ENCODE data around the gene TEAD1.
A peak's percentile ranks its signal among the peaks of the same experiment; 100 is the strongest.

TEAD1 gene

GRCh38 chr11:12815931-12816494 is 141.8 kb downstream of the TEAD1 start:
- no peaks in the 10 kb centered on the region for H3K9me3 Mint-ChIP-seq
- no peaks in the 10 kb centered on the region for H3K36me3 Mint-ChIP-seq
- H3K4me3 Mint-ChIP-seq, result no peak overlapping the region
- ATAC-seq, result no peak
- no peak overlapping the region for H3K27ac Mint-ChIP-seq
- peaks cover 11% of the 10 kb centered on the region for H3K4me1 Mint-ChIP-seq
- no peak for DNase-seq (ENCODE audit: low spot score in 2 of 2)

- no peak overlapping the region for H3K4me3 Mint-ChIP-seq
- no peaks in the 10 kb centered on the region for H3K9me3 Mint-ChIP-seq
- peaks cover 11% of the 10 kb centered on the region for H3K4me1 Mint-ChIP-seq
- ATAC-seq (no peak), DNase-seq (ENCODE audit: low spot score in 2 of 2) (no peak)
- H3K27ac Mint-ChIP-seq, result no peak overlapping the region
- H3K36me3 Mint-ChIP-seq, result no peaks in the 10 kb centered on the region
Observed at GRCh38 chr11:12817681-12818332, 143.6 kb downstream of the TEAD1 start.

- Mint-ChIP-seq H3K4me3 (no peak overlapping the region), H3K36me3 (no peaks in the 10 kb centered on the region), H3K4me1 (peaks cover 11% of the 10 kb centered on the region), H3K27ac (no peak overlapping the region), H3K9me3 (no peaks in the 10 kb centered on the region)
- no peak for ATAC-seq
- DNase-seq (ENCODE audit: low spot score in 2 of 2), result no peak
Observed at GRCh38 chr11:12818333-12819015, 144.3 kb downstream of the TEAD1 start.

GRCh38 chr11:12822392-12823022 is 148.3 kb downstream of the TEAD1 start:
- Mint-ChIP-seq H3K9me3 (no peaks in the 10 kb centered on the region), H3K4me1 (peaks cover under 1% of the 10 kb centered on the region), H3K4me3 (no peak overlapping the region), H3K36me3 (no peaks in the 10 kb centered on the region), H3K27ac (no peak overlapping the region)
- DNase-seq (ENCODE audit: low spot score in 2 of 2) (no peak), ATAC-seq (no peak)

GRCh38 chr11:12824281-12825041 is 150.2 kb downstream of the TEAD1 start:
- no peak overlapping the region for H3K4me3 Mint-ChIP-seq
- ATAC-seq (no peak), DNase-seq (ENCODE audit: low spot score in 2 of 2) (no peak)
- H3K36me3 Mint-ChIP-seq, result no peaks in the 10 kb centered on the region
- no peak overlapping the region for H3K27ac Mint-ChIP-seq
- peaks cover 15% of the 10 kb centered on the region for H3K4me1 Mint-ChIP-seq
- no peaks in the 10 kb centered on the region for H3K9me3 Mint-ChIP-seq

GRCh38 chr11:12826441-12826840 is 152.2 kb downstream of the TEAD1 start:
- no peaks in the 10 kb centered on the region for H3K36me3 Mint-ChIP-seq

DNA sequence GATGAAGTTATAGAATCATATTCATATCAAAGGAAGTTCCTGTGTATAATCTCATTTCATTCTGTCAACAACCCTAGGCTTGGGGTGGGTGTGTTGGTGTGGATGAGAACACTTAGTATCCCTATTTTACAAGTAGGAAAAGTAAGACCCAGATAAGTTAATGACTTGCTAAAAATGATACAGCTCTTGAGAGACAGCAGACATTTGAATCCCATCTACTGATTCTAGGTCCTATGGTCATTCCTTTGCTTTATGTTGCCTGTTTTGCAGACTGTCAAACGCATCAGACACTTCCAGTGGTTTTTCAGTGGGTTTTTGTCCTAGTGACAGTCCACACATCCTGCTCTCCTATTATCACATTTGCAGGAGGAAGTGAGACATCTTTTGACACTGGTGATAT is 153.1 kb downstream of the TEAD1 start:
- Mint-ChIP-seq H3K27ac (no peak overlapping the region), H3K36me3 (no peaks in the 10 kb centered on the region), H3K4me3 (no peak overlapping the region), H3K4me1 (peaks cover 15% of the 10 kb centered on the region), H3K9me3 (no peaks in the 10 kb centered on the region)
- no peak for DNase-seq (ENCODE audit: low spot score in 2 of 2)
- no peak for ATAC-seq

More at GRCh38 chr11:12826441-12826840, 152.2 kb downstream of the TEAD1 start:
- no peak for DNase-seq (ENCODE audit: low spot score in 2 of 2)
- no peak overlapping the region for H3K27ac Mint-ChIP-seq
- H3K4me1 Mint-ChIP-seq, result peaks cover 15% of the 10 kb centered on the region
- no peak for ATAC-seq
- no peaks in the 10 kb centered on the region for H3K9me3 Mint-ChIP-seq
- no peak overlapping the region for H3K4me3 Mint-ChIP-seq

DNA sequence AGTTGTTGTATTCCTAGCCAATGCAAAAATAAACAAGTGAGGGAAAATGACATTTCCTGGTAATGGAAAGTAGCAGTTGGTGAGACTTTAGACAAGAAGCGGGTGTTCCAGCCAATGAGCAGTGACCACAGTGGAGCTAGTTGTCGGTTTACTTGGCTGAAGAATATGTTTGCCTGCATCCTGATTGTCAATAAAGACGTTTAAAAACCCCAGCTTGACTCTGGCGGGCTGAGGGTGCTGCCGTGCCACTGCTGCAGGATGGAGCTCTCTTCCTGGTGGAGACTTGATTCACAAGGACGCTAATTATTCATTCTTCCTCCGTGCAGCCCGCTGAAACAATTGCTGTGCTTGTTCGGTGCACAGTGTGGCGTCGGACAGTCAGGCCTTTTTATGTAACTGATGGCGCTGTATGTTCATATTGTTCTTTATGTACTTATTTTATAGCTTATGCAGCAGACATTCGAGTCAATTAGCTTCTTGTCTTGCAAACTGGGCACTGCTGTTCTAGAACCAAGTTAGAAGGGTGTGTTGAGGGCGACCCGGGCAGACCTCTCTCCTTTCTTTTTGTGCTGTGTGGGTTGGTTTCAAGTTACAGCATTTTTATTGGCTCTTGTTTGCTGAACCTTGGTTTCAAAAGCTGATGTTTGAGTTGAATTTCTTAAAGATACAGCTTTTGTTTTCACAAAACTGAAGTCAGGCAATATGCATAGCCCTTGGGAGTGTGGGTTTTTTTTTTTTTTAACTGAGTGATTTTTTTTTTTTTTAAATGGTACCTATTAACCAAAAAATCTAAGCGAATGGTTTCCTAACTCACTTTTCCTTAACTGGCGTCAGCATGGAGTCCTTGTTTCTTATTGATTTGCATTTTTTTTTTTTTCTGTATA is 153.9 kb downstream of the TEAD1 start:
- Mint-ChIP-seq H3K4me3 (peak overlapping the region; percentile 41), H3K9me3 (no peaks in the 10 kb centered on the region), H3K27ac (no peak overlapping the region), H3K4me1 (peaks cover 15% of the 10 kb centered on the region), H3K36me3 (no peaks in the 10 kb centered on the region)
- no peak for ATAC-seq
- no peak for DNase-seq (ENCODE audit: low spot score in 2 of 2)

- Mint-ChIP-seq H3K9me3 (no peaks in the 10 kb centered on the region), H3K4me1 (peaks cover 15% of the 10 kb centered on the region), H3K27ac (no peak overlapping the region), H3K36me3 (no peaks in the 10 kb centered on the region), H3K4me3 (no peak overlapping the region)
- DNase-seq (ENCODE audit: low spot score in 2 of 2), result no peak
- ATAC-seq, result no peak
Observed at GRCh38 chr11:12829131-12829530, 154.9 kb downstream of the TEAD1 start.

- no peak for DNase-seq (ENCODE audit: low spot score in 2 of 2)
- Mint-ChIP-seq H3K4me3 (no peak overlapping the region), H3K4me1 (peaks cover 15% of the 10 kb centered on the region), H3K36me3 (no peaks in the 10 kb centered on the region), H3K9me3 (no peaks in the 10 kb centered on the region), H3K27ac (no peak overlapping the region)
- no peak for ATAC-seq
Observed at GRCh38 chr11:12829540-12830314, 155.5 kb downstream of the TEAD1 start.

DNA sequence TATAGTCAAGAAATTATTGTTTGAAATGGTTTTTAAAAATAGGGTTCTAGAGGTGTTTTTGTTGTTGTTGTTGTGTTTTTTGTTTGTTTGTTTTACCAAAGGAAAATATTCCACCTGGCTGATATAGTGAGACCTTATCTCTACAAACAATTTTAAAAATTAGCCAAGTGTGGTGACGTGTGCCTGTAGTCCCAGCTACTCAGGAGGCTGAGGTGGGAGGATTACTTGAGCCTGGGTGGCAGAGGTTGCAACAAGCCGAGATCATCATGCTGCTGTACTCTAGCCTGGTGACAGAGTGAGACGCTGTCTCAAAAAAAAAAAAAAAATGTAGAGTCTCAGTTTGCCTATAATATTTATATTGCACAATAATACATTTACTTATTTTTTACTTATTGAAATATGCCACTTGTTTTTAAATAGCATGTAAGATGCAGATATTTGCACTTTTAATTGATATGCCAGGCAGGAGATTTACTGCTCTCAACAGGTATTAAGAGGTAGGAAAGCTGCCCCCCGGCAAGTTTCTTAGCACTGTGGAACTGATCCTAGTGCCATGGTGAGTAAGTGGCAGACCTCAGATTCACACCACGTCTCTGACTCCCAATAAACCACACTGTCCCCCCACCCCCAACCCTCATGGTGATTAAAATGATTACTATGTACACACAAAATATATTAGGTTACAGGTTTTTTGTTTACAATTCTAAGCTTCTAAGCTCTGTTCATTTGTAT is 157.4 kb downstream of the TEAD1 start:
- no peaks in the 10 kb centered on the region for H3K9me3 Mint-ChIP-seq
- H3K4me1 Mint-ChIP-seq, result peaks cover 15% of the 10 kb centered on the region
- DNase-seq (ENCODE audit: low spot score in 2 of 2) (no peak), ATAC-seq (no peak)
- no peak overlapping the region for H3K27ac Mint-ChIP-seq
- H3K36me3 Mint-ChIP-seq, result no peaks in the 10 kb centered on the region
- no peak overlapping the region for H3K4me3 Mint-ChIP-seq

DNA sequence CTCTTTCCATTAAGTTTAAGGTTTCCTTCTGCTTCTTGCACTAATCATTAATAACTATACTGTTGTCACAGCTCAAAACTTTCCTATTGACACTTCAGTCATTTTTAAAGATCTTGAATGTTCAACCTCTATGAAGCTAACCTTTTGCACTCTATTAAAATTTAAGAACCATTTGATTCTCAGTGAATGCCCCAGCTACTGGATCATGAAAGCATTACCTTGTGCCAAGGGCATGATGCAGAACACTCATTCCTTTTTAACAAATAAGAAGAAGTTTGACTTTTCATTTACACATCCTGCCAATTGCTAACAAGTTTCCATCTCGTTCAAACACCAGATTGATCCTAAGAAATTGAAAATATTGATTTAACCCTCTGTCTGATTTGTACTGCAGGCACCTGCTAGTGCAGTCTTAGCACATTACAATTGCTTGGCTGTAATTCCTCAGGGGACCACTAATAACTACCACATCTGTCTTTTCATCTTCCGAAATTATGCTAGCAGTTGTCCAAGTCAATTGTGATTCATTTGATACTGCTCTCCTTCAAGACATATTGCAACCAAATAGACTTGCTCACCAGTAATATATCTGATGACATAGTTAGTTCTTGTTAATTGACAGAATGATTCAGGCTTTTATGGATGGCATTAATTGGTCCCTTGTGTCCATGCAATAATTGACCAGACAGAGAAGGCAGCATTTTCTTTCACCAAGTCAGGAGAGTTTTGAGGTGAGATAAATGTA is 158.4 kb downstream of the TEAD1 start:
- no peaks in the 10 kb centered on the region for H3K9me3 Mint-ChIP-seq
- DNase-seq (ENCODE audit: low spot score in 2 of 2), result no peak

DNA sequence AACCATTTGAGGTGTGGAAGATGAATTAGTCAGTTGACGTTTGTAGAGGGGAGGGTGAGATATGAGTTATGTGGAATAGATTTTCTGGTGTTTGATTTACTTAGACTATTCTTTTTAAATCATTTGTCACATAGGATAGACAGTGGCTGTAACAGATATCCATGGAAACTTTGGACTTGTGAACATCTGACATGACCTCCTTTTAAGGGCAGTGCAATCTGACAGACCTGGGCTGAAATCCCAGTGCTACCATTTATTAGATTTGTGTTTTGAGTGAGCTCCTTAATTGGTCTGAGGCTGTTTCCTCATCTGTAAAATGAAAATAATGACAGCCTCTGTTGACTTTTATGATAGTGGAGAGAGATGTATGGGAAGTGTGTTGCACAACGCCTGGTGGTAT is 159.9 kb downstream of the TEAD1 start:
- no peak for ATAC-seq
- no peaks in the 10 kb centered on the region for H3K36me3 Mint-ChIP-seq
- H3K27ac Mint-ChIP-seq, result no peak overlapping the region
- peaks cover under 1% of the 10 kb centered on the region for H3K4me1 Mint-ChIP-seq
- no peaks in the 10 kb centered on the region for H3K9me3 Mint-ChIP-seq
- no peak overlapping the region for H3K4me3 Mint-ChIP-seq
- no peak for DNase-seq (ENCODE audit: low spot score in 2 of 2)

More for the DNA sequence above, 158.4 kb downstream of the TEAD1 start:
- Mint-ChIP-seq H3K4me1 (peaks cover 14% of the 10 kb centered on the region), H3K27ac (no peak overlapping the region), H3K4me3 (no peak overlapping the region), H3K36me3 (no peaks in the 10 kb centered on the region)
- ATAC-seq, result no peak
